Cardiac muscle cell (in vitro differentiated cells and primary cell): ENCODE data around the gene NR6A1. TPM values are rescaled to one million over a fixed set of nuclear protein-coding genes. Genes with fewer than 3 reads are reported as not detected.
"Not testable (repeated sequence)": the region's sequence is repeated elsewhere in the genome, so short reads cannot be mapped to it uniquely, and the experiment has no call there.

Source experiments
- DNase-seq, 2 donors: peaks; one replicate each; pipeline versions ENCODE4 v3.0.0 to v3.0.0-alpha.2; 2010 to 2017; ENCODE audit warnings: low read depth in 1 of 2, low spot score in 1 of 2
- H3K27ac ChIP-seq: fragments of 200-600 bp; sonication (generic); 2 replicates; pipeline ENCODE4 v1.5.1; 2016
- H3K27me3 ChIP-seq: fragments of 200-600 bp; sonication (generic); 2 replicates; pipeline ENCODE4 v1.6.0; 2016; ENCODE audit warnings: control low read depth
- H3K36me3 ChIP-seq: fragments of 200-600 bp; sonication (generic); 2 replicates; pipeline ENCODE4 v1.5.1; 2016; ENCODE audit warnings: control low read depth
- H3K4me1 ChIP-seq: fragments of 200-600 bp; sonication (generic); 2 replicates; pipeline ENCODE4 v1.8.1; 2017; ENCODE audit warnings: low read depth, mild to moderate bottlenecking, mixed run types
- H3K4me3 ChIP-seq: fragments of 200-600 bp; sonication (generic); 2 replicates; pipeline ENCODE4 v1.5.1; 2016; ENCODE audit warnings: mild to moderate bottlenecking
- H3K9me3 ChIP-seq: fragments of 200-600 bp; sonication (generic); 2 replicates; pipeline ENCODE4 v1.5.1; 2017; ENCODE audit warnings: low read depth, mild to moderate bottlenecking, control low read depth
- CTCF ChIP-seq: IDR thresholded peaks from 2 replicates; pipeline ENCODE4 v1.5.1; 2012; ENCODE audit warnings: low read depth, mild to moderate bottlenecking, low read length
- polyA plus RNA-seq: library from polyadenylated mRNA; unstranded; fragments of >200 nt; fragmentation: Nextera tagmentation; extraction: Ambion mirVana; gene quantifications from 2 replicates; pipeline ENCODE4 v1.2.1, GENCODE V29; 2016
- total RNA-seq: library from RNA; depleted of rRNA; stranded (reverse); fragments of >200 nt; gene quantifications from 2 replicates; pipeline ENCODE4 v1.2.3, GENCODE V29; 2016

Gene NR6A1
- total and polyA plus RNA-seq, 2 experiments from 2014 or later = 3.2 to 19.8 TPM

GRCh38 chr9:124776954-124777648 lies 6.0 kb upstream of the NR6A1 start, which contains the start of gene OLFML2A:
OLFML2A (plus strand) TSS chr9:124777133; CDS start chr9:124777271, 138 bp downstream.
- DNase-seq = peak in 1 of 2 donors; percentile 66
- H3K27ac ChIP-seq = no peak within 1 kb of the TSS
- no peaks in the 10 kb centered on the region for H3K36me3 ChIP-seq
- peak within 1 kb of the TSS; percentile 54 for H3K4me3 ChIP-seq
- peak; percentile 27 for TF ChIP-seq CTCF
- no peaks in the 10 kb centered on the region for H3K9me3 ChIP-seq
- peaks cover 14% of the 10 kb centered on the region for H3K27me3 ChIP-seq
- H3K4me1 ChIP-seq = peaks cover 2% of the 10 kb centered on the region

GRCh38 chr9:124776618-124776953 lies 5.5 kb upstream of the NR6A1 start:
- peaks cover 2% of the 10 kb centered on the region for H3K4me1 ChIP-seq
- no peaks in the 10 kb centered on the region for H3K9me3 ChIP-seq
- no peak overlapping the region for H3K27ac ChIP-seq
- H3K4me3 ChIP-seq = peak overlapping the region; percentile 54
- H3K27me3 ChIP-seq = peaks cover 14% of the 10 kb centered on the region
- H3K36me3 ChIP-seq = no peaks in the 10 kb centered on the region
- no peak for DNase-seq
- no peak for TF ChIP-seq CTCF

DNA sequence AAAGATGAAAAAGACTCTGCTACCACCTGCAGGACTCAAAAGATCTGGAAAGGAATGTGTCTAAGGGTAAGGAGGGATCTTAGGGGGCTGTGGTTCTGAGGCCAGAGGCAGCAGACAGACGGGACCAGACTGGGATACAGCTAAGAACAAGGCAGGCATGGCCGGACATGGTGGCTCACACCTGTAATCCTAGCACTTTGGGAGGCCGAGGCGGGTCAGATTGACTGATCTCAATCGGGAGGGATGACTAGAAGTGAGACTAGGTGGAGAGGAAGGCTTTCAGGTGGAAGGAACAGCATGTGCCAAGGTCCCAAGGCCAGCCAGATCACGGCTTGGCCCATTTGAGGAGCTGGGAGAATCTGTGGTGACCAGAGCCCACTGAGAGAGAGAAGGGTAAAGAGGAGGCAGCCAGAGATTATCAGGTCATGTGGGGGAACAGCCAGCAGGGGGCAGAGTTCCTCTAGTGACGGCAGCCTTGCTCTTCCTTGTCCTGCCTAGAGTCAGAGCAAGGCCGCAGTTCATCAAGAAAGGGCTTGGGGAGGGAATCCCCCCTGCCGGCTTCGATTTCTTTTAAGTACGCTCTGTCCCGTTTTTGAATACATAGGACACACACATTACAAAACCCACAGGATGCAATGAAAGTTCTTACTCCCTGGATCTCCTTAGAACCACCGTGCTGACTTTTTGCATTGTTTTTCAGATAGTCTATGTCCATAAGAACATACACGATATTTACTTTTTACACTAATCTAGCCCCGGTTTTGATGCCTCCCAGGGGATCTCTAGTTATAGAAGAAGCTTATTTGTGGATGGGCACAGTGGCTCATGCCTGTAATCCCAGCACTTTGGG lies 3.2 kb upstream of the NR6A1 start:
- Histone ChIP-seq H3K27ac (no peak overlapping the region), H3K9me3 (no peaks in the 10 kb centered on the region), H3K27me3 (peaks cover 14% of the 10 kb centered on the region), H3K4me1 (no peaks in the 10 kb centered on the region), H3K4me3 (no peak overlapping the region), H3K36me3 (no peaks in the 10 kb centered on the region)
- DNase-seq = peak; percentile 83 to 87
- TF ChIP-seq CTCF = peak; percentile 75

DNA sequence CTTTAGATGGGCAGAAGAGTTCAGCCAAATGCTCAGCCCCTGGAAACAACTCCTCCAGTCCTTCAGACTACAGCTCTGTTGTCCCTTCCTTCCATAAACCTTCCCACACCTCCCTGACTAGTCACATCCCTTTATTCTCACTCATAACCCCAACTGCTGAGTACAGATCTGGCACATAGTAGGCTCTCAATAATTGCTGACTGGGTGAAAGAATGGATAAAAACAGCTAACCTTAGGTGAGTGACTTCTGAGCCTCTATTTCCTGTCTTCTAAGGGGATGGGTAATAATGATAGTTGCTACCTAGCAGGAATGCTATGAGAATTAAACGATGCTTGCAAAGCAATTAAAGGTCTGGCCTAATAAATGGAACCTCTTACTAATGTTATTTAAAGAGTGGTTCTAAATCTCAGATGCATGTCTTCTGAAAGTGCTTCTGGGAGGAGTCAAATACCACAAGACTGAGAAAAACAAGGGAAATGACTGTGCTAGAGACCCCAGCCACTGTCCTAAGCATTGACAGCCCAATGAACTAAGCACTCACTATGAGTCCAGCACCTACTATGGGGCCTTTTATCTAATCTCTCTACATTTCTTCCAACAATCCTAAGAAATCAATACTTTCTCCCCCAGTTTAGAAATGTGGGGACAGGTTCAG lies 2.5 kb upstream of the NR6A1 start:
- no peak overlapping the region for H3K4me3 ChIP-seq

GRCh38 chr9:124772877-124773276 lies 1.8 kb upstream of the NR6A1 start:
- not testable (repeated sequence) for H3K9me3 ChIP-seq, H3K4me1 ChIP-seq, H3K36me3 ChIP-seq, H3K27ac ChIP-seq, DNase-seq, H3K4me3 ChIP-seq
- H3K27me3 ChIP-seq = peaks cover 14% of the 10 kb centered on the region

More for the DNA sequence above, 2.5 kb upstream of the NR6A1 start:
- TF ChIP-seq CTCF = no peak
- H3K27me3 ChIP-seq = peaks cover 14% of the 10 kb centered on the region
- no peaks in the 10 kb centered on the region for H3K9me3 ChIP-seq
- peaks cover 2% of the 10 kb centered on the region for H3K4me1 ChIP-seq
- no peak for DNase-seq
- H3K27ac ChIP-seq = no peak overlapping the region
- no peaks in the 10 kb centered on the region for H3K36me3 ChIP-seq
